KBM-7 (cell line): ENCODE data around the gene BMP4.

Source experiments
- DNase-seq: peaks from one replicate; pipeline ENCODE4 v3.0.0-alpha.2; 2015
- in situ Hi-C: fragments of 300-500 bp; cut with MboI; formaldehyde crosslinking; loops from 2 replicates; pipeline ENCODE4 v1.14.3; 2020; ENCODE audit warnings: low sequenced_read_pairs, low pct_unique_long_range_greater_than_20kb, mixed read lengths

The BMP4 gene

GRCh38 chr14:53916239-53916638 is 40.4 kb downstream of the BMP4 start:
- in situ Hi-C loops, result no loop called here
- DNase-seq, result no peak

- no peak for DNase-seq
Measured at GRCh38 chr14:53915364-53916014, 41.1 kb downstream of the BMP4 start.

GRCh38 chr14:53912021-53912420 is 44.6 kb downstream of the BMP4 start:
- DNase-seq, result no peak
- in situ Hi-C loops, result no loop called here

More at GRCh38 chr14:53915364-53916014, 41.1 kb downstream of the BMP4 start:
- in situ Hi-C loops, result no loop called here

GRCh38 chr14:53908416-53908815 is 48.2 kb downstream of the BMP4 start:
- DNase-seq, result no peak
- in situ Hi-C loops, result no loop called here

GRCh38 chr14:53902307-53902706 is 54.3 kb downstream of the BMP4 start:
- no peak for DNase-seq
- in situ Hi-C loops, result no loop called here

- DNase-seq, result no peak
- in situ Hi-C loops, result no loop called here
Measured at GRCh38 chr14:53900499-53900898, 56.1 kb downstream of the BMP4 start.
